Fibroblast of the aortic adventitia (primary cell): ENCODE results near the gene SANBR. TPM values are rescaled to one million over a fixed set of nuclear protein-coding genes. Genes with fewer than 3 reads are reported as not detected.

Experiments used
- DNase-seq: peaks from one replicate; pipeline ENCODE4 v3.0.0-alpha.2; 2010; ENCODE audit warnings: low read depth
- H3K4me3 ChIP-seq: 2 replicates; pipeline ENCODE4 v1.5.1; 2011; ENCODE audit warnings: low read depth, mild to moderate bottlenecking, control low read depth, low read length, moderate library complexity
- total RNA-seq: library from RNA; depleted of rRNA; stranded (reverse); fragments of >200 nt; gene quantifications from 2 replicates; pipeline ENCODE4 v1.2.3, GENCODE V29; 2012; ENCODE audit warnings: low replicate concordance
- TF ChIP-seq, protein P1 (sequence below): IDR thresholded peaks from 2 replicates; pipeline ENCODE4 v1.5.1; 2011; ENCODE audit warnings: mild to moderate bottlenecking, low read length, control low read depth, inconsistent platforms; ENCODE audit not compliant: insufficient read depth

Gene SANBR
- total RNA-seq, 1 donor = 17.4 TPM

DNA sequence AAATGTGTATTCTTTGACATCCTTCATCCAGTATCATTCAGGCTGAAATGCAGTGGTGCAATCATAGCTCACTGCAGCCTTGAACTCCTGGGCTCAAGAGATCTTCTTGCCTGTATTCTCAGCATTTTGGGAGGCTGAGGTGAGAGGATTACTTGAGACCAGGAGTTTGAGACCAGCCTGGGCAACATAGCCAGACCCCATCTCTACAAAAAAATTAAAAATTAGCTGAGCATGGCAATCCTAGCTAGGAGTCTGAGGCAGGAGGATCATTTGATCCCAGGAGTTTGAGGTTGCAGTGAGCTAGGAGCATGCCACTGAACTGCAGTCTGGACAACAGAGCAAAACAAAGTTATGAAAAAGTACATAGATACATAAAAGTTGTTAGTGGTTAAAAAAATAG lies 24.1 kb downstream of the SANBR start:
- DNase-seq = no peak
- TF ChIP-seq, protein P1, sequence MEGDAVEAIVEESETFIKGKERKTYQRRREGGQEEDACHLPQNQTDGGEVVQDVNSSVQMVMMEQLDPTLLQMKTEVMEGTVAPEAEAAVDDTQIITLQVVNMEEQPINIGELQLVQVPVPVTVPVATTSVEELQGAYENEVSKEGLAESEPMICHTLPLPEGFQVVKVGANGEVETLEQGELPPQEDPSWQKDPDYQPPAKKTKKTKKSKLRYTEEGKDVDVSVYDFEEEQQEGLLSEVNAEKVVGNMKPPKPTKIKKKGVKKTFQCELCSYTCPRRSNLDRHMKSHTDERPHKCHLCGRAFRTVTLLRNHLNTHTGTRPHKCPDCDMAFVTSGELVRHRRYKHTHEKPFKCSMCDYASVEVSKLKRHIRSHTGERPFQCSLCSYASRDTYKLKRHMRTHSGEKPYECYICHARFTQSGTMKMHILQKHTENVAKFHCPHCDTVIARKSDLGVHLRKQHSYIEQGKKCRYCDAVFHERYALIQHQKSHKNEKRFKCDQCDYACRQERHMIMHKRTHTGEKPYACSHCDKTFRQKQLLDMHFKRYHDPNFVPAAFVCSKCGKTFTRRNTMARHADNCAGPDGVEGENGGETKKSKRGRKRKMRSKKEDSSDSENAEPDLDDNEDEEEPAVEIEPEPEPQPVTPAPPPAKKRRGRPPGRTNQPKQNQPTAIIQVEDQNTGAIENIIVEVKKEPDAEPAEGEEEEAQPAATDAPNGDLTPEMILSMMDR = no peak
- H3K4me3 ChIP-seq = no peak overlapping the region

DNA sequence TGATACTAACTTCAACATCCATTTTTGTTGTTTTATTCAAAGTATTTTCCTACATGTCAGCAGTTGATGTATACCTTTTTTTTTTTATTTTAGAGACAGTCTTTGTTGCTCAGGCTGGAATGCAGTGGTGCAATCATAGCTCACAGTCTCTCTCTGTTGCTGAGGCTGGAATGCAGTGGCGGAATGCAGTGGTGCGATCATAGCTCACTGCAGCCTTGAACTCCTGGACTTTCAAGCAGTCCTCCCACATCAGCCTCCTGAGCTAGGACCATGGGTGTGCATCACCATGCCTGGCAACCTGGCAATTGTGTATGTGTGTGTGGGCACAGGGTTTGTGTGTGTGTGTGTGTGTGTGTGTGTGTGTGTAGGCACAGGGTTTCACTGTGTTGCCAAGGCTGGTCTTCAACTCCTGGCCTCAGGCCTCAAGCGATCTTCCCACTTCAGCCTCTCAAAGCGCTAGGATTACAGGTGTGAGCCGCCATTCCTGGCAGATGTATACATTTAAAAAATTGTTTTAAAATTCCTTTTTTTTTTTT lies 24.8 kb downstream of the SANBR start:
- TF ChIP-seq, protein P1 = no peak
- peak; percentile 8 for DNase-seq
- no peak overlapping the region for H3K4me3 ChIP-seq

DNA sequence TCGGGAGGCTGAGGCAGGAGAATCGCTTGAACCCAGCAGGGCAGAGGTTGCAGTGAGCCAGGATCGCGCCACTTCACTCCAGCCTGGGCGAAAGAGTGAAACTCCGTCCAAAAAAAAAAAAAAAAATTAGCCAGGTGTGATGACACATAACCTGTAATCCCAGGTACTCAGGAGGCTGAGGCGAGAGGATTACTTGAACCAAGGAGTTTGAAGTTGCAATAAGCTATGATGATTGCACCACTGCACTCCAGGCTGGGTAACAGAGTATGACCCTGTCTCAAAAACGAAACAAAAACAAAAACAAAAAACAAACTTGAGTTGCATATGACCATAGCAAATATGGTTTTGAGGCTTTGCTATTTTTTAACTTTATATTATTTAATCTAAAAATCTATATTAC lies 25.8 kb downstream of the SANBR start:
- no peak for DNase-seq
- no peak overlapping the region for H3K4me3 ChIP-seq
- TF ChIP-seq, protein P1 = no peak

- no peak for DNase-seq
- no peak overlapping the region for H3K4me3 ChIP-seq
- TF ChIP-seq, protein P1 = no peak
These were observed 30.8 kb downstream of the SANBR start for GRCh38 chr2:61096438-61096837.

GRCh38 chr2:61100801-61101200 lies 35.1 kb downstream of the SANBR start:
- no peak for DNase-seq
- H3K4me3 ChIP-seq = no peak overlapping the region
- TF ChIP-seq, protein P1 = no peak

DNA sequence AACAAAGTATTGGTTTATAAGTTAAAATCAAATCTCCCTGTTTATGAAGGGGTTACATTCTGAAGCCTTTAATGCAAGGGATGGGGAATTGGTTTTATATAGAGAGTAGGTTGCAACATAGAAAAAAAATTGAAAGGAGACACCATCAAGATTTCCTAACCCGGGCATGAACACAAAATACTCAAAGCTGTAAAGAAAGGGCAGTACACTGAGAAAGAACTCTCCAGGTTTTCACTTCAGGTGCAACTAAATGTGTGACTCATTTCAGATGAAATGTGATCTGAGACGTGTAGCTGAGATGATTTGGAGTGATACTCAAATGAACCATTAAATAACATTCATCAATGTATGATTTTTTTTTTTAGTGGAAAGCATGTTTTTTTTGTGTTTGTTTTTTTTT lies 43.6 kb downstream of the SANBR start:
- no peak for DNase-seq
- H3K4me3 ChIP-seq = no peak overlapping the region
- TF ChIP-seq, protein P1 = no peak

GRCh38 chr2:61111708-61112107 lies 46.0 kb downstream of the SANBR start:
- TF ChIP-seq, protein P1 = no peak
- DNase-seq = no peak
- H3K4me3 ChIP-seq = no peak overlapping the region
